Stomach smooth muscle (tissue), 2 donors: ENCODE data around the gene TNC.
A peak's percentile ranks its signal among the peaks of the same experiment; 100 is the strongest.

Experiments
- H3K27ac ChIP-seq: one replicate; pipeline ENCODE4 v1.7.0; 2013; ENCODE audit warnings: mild to moderate bottlenecking, low read length, inconsistent platforms
- H3K27me3 ChIP-seq, 2 donors: one replicate each; pipeline ENCODE4 v1.7.0; 2013; ENCODE audit warnings: low read length in 2 of 2; ENCODE audit not compliant: insufficient read depth in 2 of 2, control insufficient read depth in 1 of 2
- H3K36me3 ChIP-seq, 2 donors: one replicate each; pipeline ENCODE4 v1.7.0; 2013; ENCODE audit warnings: low read length in 2 of 2; ENCODE audit not compliant: control insufficient read depth in 2 of 2, insufficient read depth in 2 of 2
- H3K4me1 ChIP-seq: one replicate; pipeline ENCODE4 v1.7.0; 2013; ENCODE audit warnings: low read length; ENCODE audit not compliant: control insufficient read depth, insufficient read depth
- H3K4me3 ChIP-seq, 2 donors: one replicate each; pipeline ENCODE4 v1.7.0; 2013; ENCODE audit warnings: low read length in 2 of 2
- H3K9ac ChIP-seq, 2 donors: one replicate each; pipeline ENCODE4 v1.7.0; 2013; ENCODE audit warnings: low read length in 2 of 2, mild to moderate bottlenecking in 1 of 2
- H3K9me3 ChIP-seq, 2 donors: one replicate each; pipeline ENCODE4 v1.7.0; 2013; ENCODE audit warnings: low read length in 2 of 2; ENCODE audit not compliant: control insufficient read depth in 2 of 2
- donor health status: healthy.
- donor health status: Pancreatic carcinoma.

The TNC gene

GRCh38 chr9:115058175-115058574 lies 59.8 kb downstream of the TNC start:
- Histone ChIP-seq H3K9me3 (no peaks in the 10 kb centered on the region), H3K27ac (no peak overlapping the region), H3K4me3 (no peak overlapping the region), H3K9ac (no peak overlapping the region), H3K4me1 (peaks cover 8% of the 10 kb centered on the region), H3K36me3 (peaks cover 58 to 78% of the 10 kb centered on the region in 2 donors), H3K27me3 (no peaks in the 10 kb centered on the region)

- no peaks in the 10 kb centered on the region for H3K27me3 ChIP-seq
- H3K9ac ChIP-seq = no peak overlapping the region
- H3K36me3 ChIP-seq = peaks cover 57 to 78% of the 10 kb centered on the region in 2 donors
- H3K4me1 ChIP-seq = peaks cover 3% of the 10 kb centered on the region
- H3K27ac ChIP-seq = no peak overlapping the region
- no peak overlapping the region for H3K4me3 ChIP-seq
- H3K9me3 ChIP-seq = no peaks in the 10 kb centered on the region
These were observed 60.4 kb downstream of the TNC start for GRCh38 chr9:115057559-115057958.

- peaks cover 27 to 40% of the 10 kb centered on the region in 2 donors for H3K36me3 ChIP-seq
- H3K9me3 ChIP-seq = no peaks in the 10 kb centered on the region
- H3K4me1 ChIP-seq = peaks cover under 1% of the 10 kb centered on the region
- no peak overlapping the region for H3K4me3 ChIP-seq
- H3K9ac ChIP-seq = no peak overlapping the region
- no peak overlapping the region for H3K27ac ChIP-seq
- no peaks in the 10 kb centered on the region for H3K27me3 ChIP-seq
These were observed 67.9 kb downstream of the TNC start for GRCh38 chr9:115050002-115050490.

- no peaks in the 10 kb centered on the region for H3K9me3 ChIP-seq
- peaks cover 3% of the 10 kb centered on the region for H3K4me1 ChIP-seq
- H3K4me3 ChIP-seq = no peak overlapping the region
- H3K27ac ChIP-seq = peak overlapping the region; percentile 1
- H3K27me3 ChIP-seq = no peaks in the 10 kb centered on the region
- no peak overlapping the region for H3K9ac ChIP-seq
- H3K36me3 ChIP-seq = peaks cover 16 to 36% of the 10 kb centered on the region in 2 donors
These were observed 71.1 kb downstream of the TNC start for GRCh38 chr9:115046824-115047223.

- Histone ChIP-seq H3K4me1 (peaks cover 3% of the 10 kb centered on the region), H3K9me3 (no peaks in the 10 kb centered on the region), H3K4me3 (no peak overlapping the region), H3K36me3 (peaks cover 20 to 40% of the 10 kb centered on the region in 2 donors), H3K27me3 (no peaks in the 10 kb centered on the region), H3K9ac (no peak overlapping the region), H3K27ac (peak overlapping the region; percentile 1)
These were observed 71.8 kb downstream of the TNC start for GRCh38 chr9:115046199-115046598.

GRCh38 chr9:115043632-115044031 lies 74.3 kb downstream of the TNC start:
- peak overlapping the region; percentile 69 for H3K27ac ChIP-seq

GRCh38 chr9:115042781-115043509 lies 75.0 kb downstream of the TNC start:
- Histone ChIP-seq H3K9ac (no peak overlapping the region), H3K27me3 (no peaks in the 10 kb centered on the region), H3K36me3 (peaks cover 27 to 39% of the 10 kb centered on the region in 2 donors), H3K27ac (peak overlapping the region; percentile 69), H3K4me3 (no peak overlapping the region), H3K9me3 (no peaks in the 10 kb centered on the region), H3K4me1 (peaks cover 22% of the 10 kb centered on the region)

More at GRCh38 chr9:115043632-115044031, 74.3 kb downstream of the TNC start:
- H3K9me3 ChIP-seq = no peaks in the 10 kb centered on the region
- no peak overlapping the region for H3K4me3 ChIP-seq
- H3K27me3 ChIP-seq = no peaks in the 10 kb centered on the region
- peaks cover 32 to 46% of the 10 kb centered on the region in 2 donors for H3K36me3 ChIP-seq
- H3K9ac ChIP-seq = no peak overlapping the region
- peaks cover 15% of the 10 kb centered on the region for H3K4me1 ChIP-seq

GRCh38 chr9:115039516-115040120 lies 78.3 kb downstream of the TNC start:
- Histone ChIP-seq H3K4me3 (no peak overlapping the region), H3K36me3 (peaks cover 23 to 48% of the 10 kb centered on the region in 2 donors), H3K4me1 (peaks cover 44% of the 10 kb centered on the region), H3K9ac (no peak overlapping the region), H3K27me3 (no peaks in the 10 kb centered on the region), H3K27ac (peak overlapping the region; percentile 69), H3K9me3 (no peaks in the 10 kb centered on the region)

- Histone ChIP-seq H3K4me1 (peaks cover 48% of the 10 kb centered on the region), H3K36me3 (peaks cover 29 to 53% of the 10 kb centered on the region in 2 donors), H3K9me3 (no peaks in the 10 kb centered on the region), H3K9ac (no peak overlapping the region), H3K4me3 (no peak overlapping the region), H3K27ac (peak overlapping the region; percentile 69), H3K27me3 (no peaks in the 10 kb centered on the region)
These were observed 79.8 kb downstream of the TNC start for GRCh38 chr9:115038178-115038577.

GRCh38 chr9:115036691-115037090 lies 81.3 kb downstream of the TNC start:
- no peaks in the 10 kb centered on the region for H3K27me3 ChIP-seq
- peaks cover 30 to 57% of the 10 kb centered on the region in 2 donors for H3K36me3 ChIP-seq
- H3K27ac ChIP-seq = peak overlapping the region; percentile 88

More at GRCh38 chr9:115036691-115037090, 81.3 kb downstream of the TNC start:
- Histone ChIP-seq H3K9ac (peak overlapping the region in 1 of 2 donors; percentile 66), H3K9me3 (no peaks in the 10 kb centered on the region), H3K4me3 (no peak overlapping the region), H3K4me1 (peaks cover 50% of the 10 kb centered on the region)
